Left ventricle myocardium inferior (tissue), 1 donor: ENCODE measurements around the gene FBH1. TPM values are rescaled to one million over a fixed set of nuclear protein-coding genes. Genes with fewer than 3 reads are reported as not detected.

Experiments
- DNase-seq: peaks from one replicate; pipeline ENCODE4 v3.0.0-alpha.2; 2020
- H3K27ac ChIP-seq: fragments of 200-600 bp; replicated peaks from 2 replicates; pipeline ENCODE4 v1.8.0; 2021
- H3K27me3 ChIP-seq: fragments of 200-600 bp; 2 replicates; pipeline ENCODE4 v1.8.0; 2021; ENCODE audit warnings: low read depth
- H3K36me3 ChIP-seq: fragments of 200-600 bp; 2 replicates; pipeline ENCODE4 v1.8.0; 2021
- H3K4me1 ChIP-seq: fragments of 200-600 bp; 2 replicates; pipeline ENCODE4 v1.8.0; 2021
- H3K4me3 ChIP-seq: fragments of 200-600 bp; 2 replicates; pipeline ENCODE4 v1.8.0; 2021; ENCODE audit warnings: mild to moderate bottlenecking, moderate library complexity
- H3K9me3 ChIP-seq: fragments of 200-600 bp; replicated peaks from 2 replicates; pipeline ENCODE4 v1.8.0; 2021
- intact Hi-C: fragments of 100-400 bp; cut with micrococcal nuclease; formaldehyde crosslinking; loops from one replicate; pipeline ENCODE4 v1.11.0; 2022
- total RNA-seq: library from RNA; stranded (reverse); fragmentation: NEBNext Ultra II Directional; extraction: Animal tissue kit (Norgen Biotek cat#: 25700); gene quantifications from one replicate; pipeline ENCODE4 v1.2.1, GENCODE V29; 2021
- TF ChIP-seq, protein P1 (sequence below): fragments of 200-600 bp; IDR thresholded peaks from 2 replicates; pipeline ENCODE4 v1.8.0; 2021; ENCODE audit warnings: antibody characterized with exemption, mild to moderate bottlenecking, borderline replicate concordance
- donor health status: DM: no; HTN: yes; CAD: no; lungs with severe emphysema.

FBH1 gene
- total RNA-seq, 1 donor from 2014 or later, result 75.5 TPM

DNA sequence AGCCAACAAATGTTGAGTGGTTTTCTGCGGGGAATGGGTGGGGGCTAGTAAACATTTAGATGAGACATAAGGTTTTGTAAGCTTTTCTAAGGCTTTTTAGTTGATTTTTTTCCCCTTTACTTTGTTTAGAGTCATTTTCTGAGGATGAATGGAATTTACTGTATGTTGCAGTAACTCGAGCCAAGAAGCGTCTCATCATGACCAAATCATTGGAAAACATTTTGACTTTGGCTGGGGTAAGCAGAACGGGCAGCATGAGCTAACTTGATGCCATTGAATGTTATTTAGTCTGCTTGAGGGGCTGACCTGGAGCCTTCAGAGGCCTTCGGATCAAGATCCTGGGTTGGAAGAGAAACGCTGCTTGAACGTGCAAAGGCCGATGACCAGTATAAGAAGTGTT, 37.3 kb downstream of the FBH1 start:
- peaks cover 100% of the 10 kb centered on the region for H3K36me3 ChIP-seq
- H3K4me1 ChIP-seq, result no peaks in the 10 kb centered on the region
- DNase-seq, result no peak
- H3K27me3 ChIP-seq, result no peaks in the 10 kb centered on the region
- intact Hi-C loops, result no loop called here
- no peak overlapping the region for H3K27ac ChIP-seq
- no peak overlapping the region for H3K4me3 ChIP-seq
- H3K9me3 ChIP-seq, result no peaks in the 10 kb centered on the region
- TF ChIP-seq, protein P1, sequence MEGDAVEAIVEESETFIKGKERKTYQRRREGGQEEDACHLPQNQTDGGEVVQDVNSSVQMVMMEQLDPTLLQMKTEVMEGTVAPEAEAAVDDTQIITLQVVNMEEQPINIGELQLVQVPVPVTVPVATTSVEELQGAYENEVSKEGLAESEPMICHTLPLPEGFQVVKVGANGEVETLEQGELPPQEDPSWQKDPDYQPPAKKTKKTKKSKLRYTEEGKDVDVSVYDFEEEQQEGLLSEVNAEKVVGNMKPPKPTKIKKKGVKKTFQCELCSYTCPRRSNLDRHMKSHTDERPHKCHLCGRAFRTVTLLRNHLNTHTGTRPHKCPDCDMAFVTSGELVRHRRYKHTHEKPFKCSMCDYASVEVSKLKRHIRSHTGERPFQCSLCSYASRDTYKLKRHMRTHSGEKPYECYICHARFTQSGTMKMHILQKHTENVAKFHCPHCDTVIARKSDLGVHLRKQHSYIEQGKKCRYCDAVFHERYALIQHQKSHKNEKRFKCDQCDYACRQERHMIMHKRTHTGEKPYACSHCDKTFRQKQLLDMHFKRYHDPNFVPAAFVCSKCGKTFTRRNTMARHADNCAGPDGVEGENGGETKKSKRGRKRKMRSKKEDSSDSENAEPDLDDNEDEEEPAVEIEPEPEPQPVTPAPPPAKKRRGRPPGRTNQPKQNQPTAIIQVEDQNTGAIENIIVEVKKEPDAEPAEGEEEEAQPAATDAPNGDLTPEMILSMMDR, result no peak

DNA sequence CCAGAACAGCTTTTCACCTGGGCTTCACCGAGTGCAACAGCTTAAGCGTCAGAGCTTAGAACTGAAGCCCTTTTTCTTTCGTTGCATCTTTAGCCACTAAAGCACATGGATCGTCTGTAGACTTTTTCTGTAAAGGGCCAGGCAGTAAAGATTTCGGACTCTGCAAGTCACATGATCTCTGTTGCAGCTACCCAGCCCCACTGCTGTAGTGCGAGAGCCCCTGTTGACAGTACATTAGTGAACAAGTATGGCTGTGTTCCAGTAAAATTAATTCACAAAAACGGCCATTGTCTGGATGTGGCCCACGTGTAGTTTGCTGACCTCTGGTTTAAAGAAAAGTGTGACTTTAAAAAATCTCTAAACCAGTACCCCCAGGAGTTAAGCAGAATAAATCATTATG, 39.4 kb downstream of the FBH1 start:
- Histone ChIP-seq H3K9me3 (no peaks in the 10 kb centered on the region), H3K4me3 (no peak overlapping the region), H3K27ac (no peak overlapping the region), H3K4me1 (peaks cover 10% of the 10 kb centered on the region), H3K27me3 (no peaks in the 10 kb centered on the region), H3K36me3 (peaks cover 92% of the 10 kb centered on the region)
- DNase-seq, result no peak
- TF ChIP-seq, protein P1, result no peak
- intact Hi-C loops, result no loop called here

DNA sequence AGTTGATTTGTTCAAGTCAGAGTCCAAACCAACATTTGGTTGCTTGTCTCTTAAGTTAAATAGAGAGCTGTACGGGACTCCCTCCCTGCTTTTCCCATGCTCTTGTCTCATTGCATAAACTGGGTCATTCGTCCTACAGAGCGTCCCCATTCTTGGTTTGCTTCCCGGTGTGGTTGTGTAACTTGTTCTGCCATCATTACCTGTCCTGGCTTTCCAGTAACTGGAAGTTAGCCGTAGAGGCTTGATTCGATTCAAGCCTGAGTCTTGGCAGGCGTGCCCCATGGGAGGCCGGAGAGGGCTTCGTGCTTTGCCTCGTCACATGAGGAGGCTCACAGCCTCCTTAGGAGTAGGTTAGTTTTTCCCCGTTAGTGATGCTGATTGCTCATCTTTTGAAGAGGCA, 40.2 kb downstream of the FBH1 start:
- Histone ChIP-seq H3K27me3 (no peaks in the 10 kb centered on the region), H3K36me3 (peaks cover 90% of the 10 kb centered on the region), H3K4me1 (peaks cover 10% of the 10 kb centered on the region), H3K27ac (no peak overlapping the region), H3K9me3 (no peaks in the 10 kb centered on the region), H3K4me3 (no peak overlapping the region)
- no peak for DNase-seq
- intact Hi-C loops, result no loop called here
- TF ChIP-seq, protein P1, result no peak

DNA sequence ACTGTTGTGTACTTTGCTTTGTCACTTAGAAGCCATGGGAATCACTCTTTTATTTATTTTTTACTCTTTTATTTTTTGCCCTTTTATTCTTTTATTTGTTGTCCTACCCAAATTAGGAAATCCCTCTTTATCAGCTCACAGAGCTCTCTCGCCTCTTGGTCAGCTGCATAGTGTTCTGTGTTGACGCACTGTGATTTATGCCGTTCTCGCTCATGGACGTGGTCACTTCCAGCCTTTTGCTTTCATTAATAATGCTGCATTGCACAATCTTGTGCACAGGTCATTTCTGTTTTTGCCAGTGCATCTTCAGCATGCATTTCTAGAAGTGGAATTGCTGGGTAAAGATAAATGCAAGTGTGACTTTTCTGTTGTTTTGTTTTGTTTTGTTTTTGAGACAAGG, 42.3 kb downstream of the FBH1 start:
- intact Hi-C loops, result no loop called here
- TF ChIP-seq, protein P1, result no peak
- Histone ChIP-seq H3K27me3 (no peaks in the 10 kb centered on the region), H3K9me3 (no peaks in the 10 kb centered on the region), H3K27ac (no peak overlapping the region), H3K4me3 (no peak overlapping the region), H3K4me1 (peaks cover 10% of the 10 kb centered on the region), H3K36me3 (peaks cover 90% of the 10 kb centered on the region)
- DNase-seq, result no peak

DNA sequence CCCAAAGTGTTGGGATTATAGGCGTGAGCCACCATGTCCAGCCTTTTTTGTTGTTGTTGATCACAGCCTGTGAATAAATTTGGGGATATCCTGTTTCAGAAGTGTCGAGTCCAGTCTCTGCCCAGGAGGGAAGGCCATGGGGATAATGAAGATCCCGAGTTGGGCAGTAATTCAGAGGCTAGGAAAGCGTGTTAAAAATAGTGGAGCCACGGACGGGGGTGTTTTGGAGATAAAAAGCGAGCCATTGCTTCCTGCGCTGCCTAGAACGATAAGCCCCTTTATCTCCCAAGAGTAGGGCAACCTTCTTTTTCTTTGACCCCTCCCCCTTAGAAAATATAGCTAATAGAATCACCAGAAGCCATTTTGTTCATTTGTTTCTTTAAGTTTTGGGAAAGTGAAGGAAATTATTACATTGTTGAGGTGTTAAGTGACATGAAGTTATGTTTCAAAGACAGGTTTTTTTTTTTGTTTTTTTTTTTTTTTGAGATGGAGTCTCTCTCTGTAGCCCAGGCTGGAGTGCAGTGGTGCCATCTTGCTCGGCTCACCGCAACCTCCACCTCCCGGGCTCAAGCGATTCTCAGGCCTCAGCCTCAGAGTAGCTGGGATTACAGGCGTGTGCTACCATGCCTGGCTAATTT, 44.0 kb downstream of the FBH1 start:
- H3K4me3 ChIP-seq, result no peak overlapping the region
- intact Hi-C loops, result no loop called here
- peaks cover 10% of the 10 kb centered on the region for H3K4me1 ChIP-seq
- no peaks in the 10 kb centered on the region for H3K27me3 ChIP-seq
- H3K27ac ChIP-seq, result no peak overlapping the region
- H3K36me3 ChIP-seq, result peaks cover 90% of the 10 kb centered on the region
- DNase-seq, result no peak
- TF ChIP-seq, protein P1, result no peak
- H3K9me3 ChIP-seq, result no peaks in the 10 kb centered on the region

GRCh38 chr10:5935628-5936027, 45.6 kb downstream of the FBH1 start:
- Histone ChIP-seq H3K27me3 (no peaks in the 10 kb centered on the region), H3K4me3 (no peak overlapping the region), H3K9me3 (no peaks in the 10 kb centered on the region), H3K36me3 (peaks cover 75% of the 10 kb centered on the region), H3K4me1 (peaks cover 10% of the 10 kb centered on the region), H3K27ac (no peak overlapping the region)
- intact Hi-C loops, result no loop called here
- TF ChIP-seq, protein P1, result no peak
- no peak for DNase-seq
